Gastroesophageal sphincter (tissue), 4 donors: ENCODE measurements around the gene STX4. TPM values are rescaled to one million over a fixed set of nuclear protein-coding genes. Genes with fewer than 3 reads are reported as not detected.

Source experiments
- ATAC-seq: fragments of 150-250 bp; one replicate; pipeline ENCODE4 v1.9.1; 2016; ENCODE audit warnings: mild to moderate bottlenecking, moderate library complexity
- H3K27ac ChIP-seq, 4 donors: fragments of 200-600 bp; sonication (generic) in 3 of 4; 1 replicate in 3 of 4; 2 replicates in 1 of 4; pipeline ENCODE4 v1.5.1; 2016 to 2019
- H3K27me3 ChIP-seq: fragments of 200-600 bp; sonication (generic); one replicate; pipeline ENCODE4 v1.5.1; 2019
- H3K36me3 ChIP-seq, 2 donors: fragments of 200-600 bp; sonication (generic); one replicate each; pipeline ENCODE4 v1.5.1; 2019; ENCODE audit warnings: control low read depth in 1 of 2
- H3K4me1 ChIP-seq, 3 donors: fragments of 200-600 bp; sonication (generic); 1 replicate in 2 of 3; 2 replicates in 1 of 3; pipeline ENCODE4 v1.5.1; 2016 to 2019; ENCODE audit warnings: control low read depth in 2 of 3
- H3K4me3 ChIP-seq, 2 donors: fragments of 200-600 bp; sonication (generic); one replicate each; pipeline ENCODE4 v1.5.1; 2019; ENCODE audit warnings: mild to moderate bottlenecking in 1 of 2, moderate library complexity in 1 of 2
- H3K9me3 ChIP-seq, 3 donors: fragments of 200-600 bp; sonication (generic); one replicate each; pipeline ENCODE4 v1.5.1; 2017 to 2019; ENCODE audit warnings: control low read depth in 2 of 3
- CTCF ChIP-seq, 4 experiments: fragments of 200-600 bp in 2 of 4; fragments of 450-650 bp in 2 of 4; sonication (generic) in 1 of 4; IDR thresholded peaks; one replicate each; pipeline ENCODE4 v1.5.1; 2017 to 2019; ENCODE audit warnings: antibody characterized with exemption in 4 of 4, mild to moderate bottlenecking in 2 of 4, moderate library complexity in 2 of 4
- EP300 ChIP-seq: sonication (generic); formaldehyde crosslinking; IDR thresholded peaks from one replicate; pipeline ENCODE4 v1.6.1; 2017; ENCODE audit warnings: antibody characterized with exemption, mild to moderate bottlenecking
- POLR2A ChIP-seq, 2 donors: fragments of 450-650 bp; IDR thresholded peaks; one replicate each; pipeline ENCODE4 v1.6.1; 2017; ENCODE audit warnings: antibody characterized with exemption in 2 of 2, mild to moderate bottlenecking in 2 of 2, moderate library complexity in 1 of 2
- POLR2AphosphoS5 ChIP-seq: sonication (generic); formaldehyde crosslinking; IDR thresholded peaks from one replicate; pipeline ENCODE4 v1.6.1; 2017; ENCODE audit warnings: antibody characterized with exemption
- WGBS, 2 donors: methylation state at CpG; one replicate each; pipeline ENCODE4 v1.1.5; 2018; ENCODE audit warnings: low coverage in 1 of 2; 5-methylcytosine and 5-hydroxymethylcytosine counted together
- total RNA-seq, 4 donors: library from RNA; depleted of rRNA; stranded (reverse); fragments of >200 nt; gene quantifications; one replicate each; pipeline ENCODE4 v1.1.0, GENCODE V29; 2016

The STX4 gene
- total RNA-seq, 4 donors from 2014 or later: 32.2 to 40.6 (median 37.2) TPM

- H3K27me3 ChIP-seq: no peaks in the 10 kb centered on the region
- no peak for TF ChIP-seq POLR2AphosphoS5
- no peak for TF ChIP-seq EP300
- TF ChIP-seq POLR2A (IDR thresholded peaks at IDR 0.05): no peak
- no peak for TF ChIP-seq CTCF (IDR thresholded peaks at IDR 0.05)
- peaks cover 5 to 40% (median 17%) of the 10 kb centered on the region in 3 donors for H3K4me1 ChIP-seq
- peaks cover 0 to 54% of the 10 kb centered on the region in 2 donors for H3K36me3 ChIP-seq
- no peak overlapping the region for H3K4me3 ChIP-seq
- no CpG with 5 or more reads among the region's 16 CpGs for WGBS, 2 donors
- no peaks in the 10 kb centered on the region for H3K9me3 ChIP-seq
- H3K27ac ChIP-seq: no peak overlapping the region
- ATAC-seq: no peak
Measured at GRCh38 chr16:31076319-31076718, 43.0 kb downstream of the STX4 start.

DNA sequence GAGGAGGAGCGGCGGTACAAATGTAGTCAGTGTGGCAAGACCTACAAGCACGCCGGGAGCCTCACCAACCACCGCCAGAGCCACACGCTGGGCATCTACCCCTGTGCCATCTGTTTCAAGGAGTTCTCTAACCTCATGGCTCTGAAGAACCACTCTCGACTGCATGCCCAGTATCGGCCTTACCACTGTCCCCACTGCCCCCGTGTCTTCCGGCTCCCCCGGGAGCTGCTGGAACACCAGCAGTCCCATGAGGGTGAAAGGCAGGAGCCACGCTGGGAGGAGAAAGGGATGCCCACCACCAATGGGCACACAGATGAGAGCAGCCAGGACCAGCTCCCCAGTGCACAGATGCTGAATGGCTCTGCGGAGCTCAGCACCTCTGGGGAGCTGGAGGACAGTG lies 43.7 kb downstream of the STX4 start:
- H3K36me3 ChIP-seq: peaks cover 0 to 61% of the 10 kb centered on the region in 2 donors
- H3K4me1 ChIP-seq: peaks cover 5 to 40% (median 16%) of the 10 kb centered on the region in 3 donors

DNA sequence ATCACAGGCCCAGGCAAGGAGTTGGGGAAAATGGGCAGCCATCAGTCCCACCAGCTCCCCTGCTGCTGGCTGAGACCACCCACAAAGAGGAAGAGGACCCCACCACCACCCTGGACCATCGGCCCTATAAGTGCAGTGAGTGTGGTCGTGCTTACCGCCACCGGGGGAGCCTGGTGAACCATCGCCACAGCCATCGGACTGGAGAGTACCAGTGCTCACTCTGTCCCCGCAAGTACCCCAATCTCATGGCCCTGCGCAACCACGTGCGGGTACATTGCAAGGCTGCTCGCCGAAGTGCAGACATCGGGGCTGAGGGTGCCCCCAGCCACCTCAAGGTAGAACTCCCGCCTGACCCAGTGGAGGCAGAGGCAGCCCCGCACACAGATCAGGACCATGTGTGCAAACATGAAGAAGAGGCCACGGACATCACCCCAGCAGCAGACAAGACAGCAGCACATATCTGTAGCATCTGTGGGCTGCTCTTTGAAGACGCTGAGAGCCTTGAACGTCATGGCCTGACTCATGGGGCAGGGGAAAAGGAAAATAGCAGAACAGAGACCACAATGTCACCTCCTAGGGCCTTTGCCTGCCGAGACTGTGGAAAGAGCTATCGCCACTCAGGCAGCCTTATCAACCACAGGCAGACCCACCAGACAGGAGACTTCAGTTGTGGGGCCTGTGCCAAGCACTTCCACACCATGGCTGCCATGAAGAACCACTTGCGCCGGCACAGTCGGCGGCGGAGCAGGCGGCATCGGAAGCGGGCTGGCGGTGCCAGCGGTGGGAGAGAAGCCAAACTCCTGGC lies 44.4 kb downstream of the STX4 start:
- 91 to 100% methylated on average over 1 to 25 of the region's 30 CpGs for WGBS, 2 donors
- no peak for ATAC-seq
- H3K4me1 ChIP-seq: peaks cover 0 to 40% (median 11%) of the 10 kb centered on the region in 3 donors
- TF ChIP-seq POLR2AphosphoS5: no peak
- no peak for TF ChIP-seq CTCF (IDR thresholded peaks at IDR 0.05)
- no peak for TF ChIP-seq EP300
- no peak for TF ChIP-seq POLR2A (IDR thresholded peaks at IDR 0.05)
- no peaks in the 10 kb centered on the region for H3K9me3 ChIP-seq
- no peak overlapping the region for H3K4me3 ChIP-seq
- H3K36me3 ChIP-seq: peaks cover 0 to 69% of the 10 kb centered on the region in 2 donors
- no peaks in the 10 kb centered on the region for H3K27me3 ChIP-seq
- H3K27ac ChIP-seq: no peak overlapping the region

More for the DNA sequence above, 43.7 kb downstream of the STX4 start:
- Histone ChIP-seq H3K9me3 (no peaks in the 10 kb centered on the region), H3K4me3 (no peak overlapping the region), H3K27me3 (no peaks in the 10 kb centered on the region), H3K27ac (no peak overlapping the region)
- ATAC-seq: no peak
- 98% methylated on average over 7 of the region's 13 CpGs; no CpG with 5 or more reads in 1 of the 2 donors for WGBS, 2 donors
- TF ChIP-seq EP300: no peak
- TF ChIP-seq CTCF (IDR thresholded peaks at IDR 0.05): no peak
- no peak for TF ChIP-seq POLR2AphosphoS5
- TF ChIP-seq POLR2A (IDR thresholded peaks at IDR 0.05): no peak

- Histone ChIP-seq H3K27ac (no peak overlapping the region), H3K36me3 (peaks cover 0 to 79% of the 10 kb centered on the region in 2 donors), H3K9me3 (no peaks in the 10 kb centered on the region), H3K4me1 (peaks cover 0 to 43% (median 10%) of the 10 kb centered on the region in 3 donors), H3K27me3 (no peaks in the 10 kb centered on the region), H3K4me3 (no peak overlapping the region)
- no peak for ATAC-seq
- no peak for TF ChIP-seq POLR2AphosphoS5
- TF ChIP-seq EP300: no peak
- no peak for TF ChIP-seq CTCF (IDR thresholded peaks at IDR 0.05)
- no peak for TF ChIP-seq POLR2A (IDR thresholded peaks at IDR 0.05)
- WGBS, 2 donors: 80 to 85% methylated on average over 3 to 4 of the region's 15 CpGs
Measured at GRCh38 chr16:31078597-31079341, 45.4 kb downstream of the STX4 start.
